Fibroblast of lung (primary cell): ENCODE data around the gene CADM3.

ENCODE experiments used
- CTCF ChIP-seq, 2 donors: IDR thresholded peaks in 1 of 2; conservative IDR thresholded peaks in 1 of 2; 1 replicate in 1 of 2; 2 replicates in 1 of 2; pipeline ENCODE4 v1.5.1; 2011 to 2012; ENCODE audit warnings: low read length in 2 of 2, control low read depth in 1 of 2, inconsistent platforms in 1 of 2, low read depth in 1 of 2, mild to moderate bottlenecking in 1 of 2
- EZH2 ChIP-seq: IDR thresholded peaks from 2 replicates; pipeline ENCODE4 v1.5.1; 2012; ENCODE audit warnings: low read length, control low read depth, mild to moderate bottlenecking; ENCODE audit errors: missing control alignments

- TF ChIP-seq CTCF (conservative IDR thresholded peaks at IDR 0.05 in 1 of 2, IDR thresholded peaks at IDR 0.05 in 1 of 2; ENCODE audit: low read depth in 1 of 2, low read length in 2 of 2) (no peak), EZH2 (no peak)
These were observed 75.9 kb downstream of the CADM3 start for GRCh38 chr1:159247266-159247665.
